HG03025 (cell line): Measurements from ENCODE around the gene GADD45GIP1.
"Not testable (repeated sequence)": the region's sequence is repeated elsewhere in the genome, so short reads cannot be mapped to it uniquely, and the experiment has no call there.

ENCODE experiments used
- ATAC-seq: cut with Tn5 transposase; IDR thresholded peaks from one replicate; pipeline ENCODE4 v1.9.1; 2021; ENCODE audit warnings: mild to moderate bottlenecking, moderate library complexity; ENCODE audit not compliant: unreplicated experiment, low FRiP score

Gene GADD45GIP1

GRCh38 chr19:12990431-12990830 lies 33.4 kb upstream of the GADD45GIP1 start:
- ATAC-seq, result no peak

GRCh38 chr19:12987781-12988180 lies 30.8 kb upstream of the GADD45GIP1 start:
- ATAC-seq, result no peak

GRCh38 chr19:12987190-12987589 lies 30.2 kb upstream of the GADD45GIP1 start:
- ATAC-seq, result no peak

DNA sequence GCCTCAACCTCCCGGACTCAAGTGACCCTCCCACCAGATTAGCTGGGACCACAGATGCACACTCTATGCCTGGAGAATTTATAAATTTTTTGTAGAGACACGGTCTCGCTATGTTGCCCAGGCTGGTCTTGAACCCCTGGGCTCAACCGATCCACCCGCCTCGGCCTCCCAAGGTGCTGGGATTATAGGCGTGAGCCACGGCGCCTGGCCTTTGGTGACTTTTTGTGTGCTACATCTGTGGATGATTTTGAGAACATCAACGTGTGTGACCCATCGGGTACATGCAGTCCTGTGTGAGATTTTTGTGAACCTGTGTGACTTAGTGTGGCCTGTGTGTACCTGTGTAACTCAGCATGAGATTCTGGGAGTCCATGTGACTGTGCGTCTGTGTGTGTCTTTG lies 29.7 kb upstream of the GADD45GIP1 start:
- no peak for ATAC-seq

DNA sequence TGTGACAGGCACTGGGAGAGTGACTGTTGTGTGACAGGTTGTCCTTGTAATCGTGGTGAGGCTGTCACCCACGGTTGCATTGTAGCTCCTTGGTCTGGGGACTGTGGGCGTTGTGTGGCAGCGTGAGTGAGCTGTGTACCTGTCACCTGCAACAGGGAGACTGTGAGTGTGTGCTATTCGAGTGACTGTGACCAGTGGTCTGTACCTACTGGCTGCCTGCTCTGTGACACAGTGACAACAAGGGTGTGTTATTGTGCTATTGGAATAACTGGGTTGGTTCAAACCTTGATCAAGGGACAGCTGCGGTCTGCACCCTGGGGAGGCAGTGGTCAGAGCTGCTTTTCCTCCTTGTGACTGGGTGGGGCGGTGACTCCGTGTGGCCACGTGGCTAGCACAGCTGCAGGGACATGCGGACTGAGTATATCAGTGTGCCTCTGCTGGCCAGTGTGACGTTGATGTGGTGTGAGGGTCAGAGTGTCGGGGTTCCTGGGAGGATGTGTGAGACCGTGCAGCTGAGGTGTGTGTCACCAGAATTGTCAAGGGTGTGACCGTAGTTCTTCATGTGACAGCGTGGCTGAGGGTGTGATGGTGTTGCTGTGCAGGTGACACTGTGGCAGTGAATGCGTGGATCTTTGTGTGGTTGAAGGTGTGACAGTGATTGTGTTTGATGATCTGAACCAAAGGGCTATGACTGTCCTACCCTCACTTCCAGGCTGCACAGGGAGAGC lies 28.2 kb upstream of the GADD45GIP1 start:
- no peak for ATAC-seq

GRCh38 chr19:12984683-12985048 lies 27.6 kb upstream of the GADD45GIP1 start:
- ATAC-seq, result no peak

DNA sequence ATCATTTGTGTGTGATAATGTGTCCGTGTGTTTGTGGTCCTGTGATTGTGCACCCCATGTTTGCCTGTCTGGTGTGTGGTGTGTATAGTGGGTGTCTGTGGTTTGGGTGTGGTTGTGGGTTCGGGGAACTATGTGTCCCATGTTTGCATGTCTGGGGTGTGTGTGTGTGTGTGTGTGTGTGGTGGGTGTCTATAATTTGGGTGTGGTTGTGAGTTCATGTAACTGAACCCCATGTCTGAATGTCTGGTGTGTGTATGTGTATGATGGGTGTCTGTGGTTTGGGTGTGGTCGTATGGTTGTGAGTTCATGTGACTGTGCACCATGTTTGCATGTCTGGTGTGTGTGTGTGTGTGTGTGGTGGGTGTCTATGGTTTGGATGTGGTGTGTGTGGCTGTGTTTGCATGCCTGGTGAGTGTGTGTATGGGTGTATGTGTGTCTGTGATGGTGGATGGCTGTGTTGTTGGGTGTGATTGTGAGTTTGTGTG lies 27.2 kb upstream of the GADD45GIP1 start:
- ATAC-seq, result no peak

DNA sequence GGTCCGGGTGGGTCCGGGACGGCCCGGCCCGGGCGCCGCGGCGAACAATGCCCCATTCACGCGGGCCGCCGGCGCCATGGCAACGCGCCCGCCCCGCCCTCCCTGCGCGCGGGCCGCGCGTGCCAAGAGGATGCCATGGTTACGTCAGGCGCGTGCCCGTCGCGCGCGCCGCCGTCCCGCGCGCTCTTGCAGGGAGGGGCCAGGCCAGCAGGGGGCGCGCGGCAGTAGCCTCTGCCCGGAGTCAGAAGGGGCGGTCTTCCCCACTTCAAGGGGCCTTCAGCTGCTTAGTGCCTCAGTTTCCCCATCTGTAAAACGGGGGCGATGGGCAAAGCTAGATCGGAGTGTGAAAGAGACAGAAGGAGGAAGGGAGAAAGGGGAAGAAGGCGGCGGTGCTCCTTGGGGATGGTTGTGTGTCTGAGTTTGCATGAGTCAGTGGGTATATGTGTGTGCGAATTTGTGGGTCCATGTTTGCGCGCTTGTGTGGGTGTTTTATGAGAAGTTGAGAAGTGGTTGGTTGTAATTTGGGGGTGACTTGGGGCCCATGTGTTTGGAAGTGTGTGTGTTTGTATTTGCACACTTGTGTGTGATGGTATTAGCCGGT lies 26.6 kb upstream of the GADD45GIP1 start:
- ATAC-seq, result no peak

- no peak for ATAC-seq
These were observed 26.1 kb upstream of the GADD45GIP1 start for GRCh38 chr19:12983091-12983490.

DNA sequence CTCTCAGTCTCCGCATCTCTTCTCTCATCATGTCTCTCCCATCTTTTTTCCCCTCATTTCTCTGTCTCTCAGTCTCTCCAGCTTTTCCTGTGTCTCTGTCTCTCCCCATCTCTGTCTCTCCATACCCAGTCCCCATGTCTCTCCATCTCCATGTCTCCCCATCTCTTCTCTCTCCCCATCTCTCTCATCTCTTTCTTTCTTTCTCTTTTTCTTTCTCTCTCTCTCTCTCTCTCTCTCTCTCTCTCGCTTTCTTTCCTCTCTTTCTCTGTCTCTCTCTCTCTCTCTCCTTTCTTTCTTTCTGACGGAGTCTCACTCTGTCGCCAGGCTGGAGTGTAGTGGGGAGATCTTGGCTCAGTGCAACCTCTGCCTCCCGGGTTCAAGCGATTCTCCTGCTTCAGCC lies 25.6 kb upstream of the GADD45GIP1 start:
- ATAC-seq, result no peak

GRCh38 chr19:12979974-12980373 lies 23.0 kb upstream of the GADD45GIP1 start:
- ATAC-seq, result no peak

- ATAC-seq, result not testable (repeated sequence)
These were observed 19.1 kb upstream of the GADD45GIP1 start for GRCh38 chr19:12976109-12976508.

DNA sequence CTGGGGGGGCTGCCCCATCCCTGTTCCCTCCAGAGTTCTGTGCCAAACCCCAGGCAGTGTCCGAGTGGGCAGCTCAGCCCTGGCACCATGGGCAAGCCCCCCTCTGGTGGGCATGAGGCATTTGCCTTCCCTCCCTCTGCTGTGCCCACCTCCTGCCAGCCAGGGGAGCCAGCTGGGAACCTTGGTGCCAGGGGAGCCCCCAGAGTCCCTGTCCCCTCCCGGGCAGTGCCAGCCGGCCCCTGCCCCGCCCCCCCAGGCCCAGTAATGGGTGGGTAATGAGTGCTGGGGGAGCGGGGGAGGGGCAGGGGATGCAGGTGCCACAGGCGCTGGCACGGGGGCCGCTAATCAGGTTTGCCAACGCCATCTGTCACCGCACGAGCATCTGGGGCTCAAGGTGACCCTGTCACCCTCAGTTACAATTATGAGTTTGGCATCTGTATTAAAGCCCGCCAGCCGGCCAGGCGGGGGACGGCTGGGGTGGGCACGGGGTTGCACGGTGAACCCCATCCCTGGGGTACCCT lies 18.3 kb upstream of the GADD45GIP1 start:
- no peak for ATAC-seq

DNA sequence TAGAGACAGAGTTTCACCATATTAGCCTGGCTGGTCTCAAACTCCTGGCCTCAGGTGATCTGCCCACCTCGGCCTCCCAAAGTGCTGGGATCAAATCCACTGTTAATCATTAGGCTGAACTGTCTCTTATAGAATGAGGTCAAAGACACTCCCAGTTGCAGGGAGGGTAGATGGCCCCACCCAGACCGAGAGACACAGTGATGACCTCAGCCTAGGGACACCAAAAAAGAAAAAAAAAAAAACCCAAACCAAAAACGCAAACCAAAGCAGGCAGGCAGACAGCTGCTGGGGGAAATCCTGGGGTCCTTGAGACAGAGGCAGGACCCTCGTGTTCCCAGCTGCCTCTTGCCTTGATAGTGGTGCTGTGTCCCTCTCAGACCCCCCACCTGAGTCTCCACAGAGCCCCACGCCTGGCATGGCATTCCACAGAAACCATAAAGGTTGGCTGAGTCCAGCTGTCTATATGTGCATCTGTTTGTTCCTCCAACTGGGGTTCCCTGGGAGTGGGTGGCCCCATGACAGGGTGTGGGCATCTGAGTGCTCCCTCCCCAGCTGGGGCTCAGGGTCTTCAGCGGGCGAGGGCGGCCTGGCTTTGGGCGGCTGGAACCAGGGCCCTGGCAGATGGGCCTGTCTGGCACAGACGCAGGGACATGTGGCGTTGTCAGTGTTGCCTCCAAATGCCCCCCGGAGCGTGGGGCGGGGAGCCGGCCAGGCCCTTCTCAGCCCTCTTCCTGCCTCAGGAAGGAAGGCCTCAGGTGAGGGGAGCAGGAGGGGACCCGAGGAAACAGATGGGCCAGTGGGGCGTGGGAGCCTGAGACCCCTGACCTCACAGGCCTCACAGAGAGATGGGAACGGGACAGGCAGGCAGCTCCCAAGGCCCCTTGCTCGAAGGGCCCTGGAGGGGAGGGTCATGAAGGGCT lies 17.5 kb upstream of the GADD45GIP1 start:
- ATAC-seq, result no peak

GRCh38 chr19:12973236-12973635 lies 16.2 kb upstream of the GADD45GIP1 start:
- ATAC-seq, result no peak

GRCh38 chr19:12970070-12970820 lies 13.2 kb upstream of the GADD45GIP1 start:
- no peak for ATAC-seq

DNA sequence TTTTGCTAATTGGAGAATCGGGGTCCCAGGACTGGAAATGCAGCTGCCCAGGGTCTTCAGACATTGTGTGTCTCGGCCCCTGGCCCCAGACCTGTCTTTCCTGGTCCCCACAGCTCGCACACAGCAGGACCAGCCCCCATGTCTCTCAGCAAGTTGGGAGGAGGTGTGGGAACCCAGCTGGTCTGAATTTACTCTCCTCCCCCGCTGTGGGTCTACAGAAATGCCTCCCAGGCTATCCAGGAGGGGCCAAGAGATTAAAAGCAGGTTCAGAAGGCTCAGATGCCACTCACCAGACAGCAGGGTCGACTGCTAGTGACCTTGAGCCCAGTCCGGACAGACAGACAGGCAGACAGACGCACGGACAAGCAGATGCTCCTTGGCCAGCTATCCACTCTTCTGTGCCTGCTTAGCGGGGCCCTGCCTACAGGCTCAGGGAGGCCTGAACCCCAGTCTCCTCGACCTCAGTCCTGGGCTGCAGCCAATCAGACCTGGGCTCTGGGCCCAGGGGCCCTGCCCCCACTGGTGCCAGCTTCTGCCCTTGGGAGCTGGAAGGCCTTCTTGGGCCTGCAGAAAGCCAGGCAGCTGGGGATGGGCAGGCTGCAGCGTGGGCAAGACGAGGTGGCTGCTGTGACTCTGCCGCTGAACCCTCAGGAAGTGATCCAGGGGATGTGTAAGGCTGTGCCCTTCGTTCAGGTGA lies 12.4 kb upstream of the GADD45GIP1 start, which contains the start of gene DAND5:
Gene DAND5, plus strand, starts transcription at position 285 of the 697 bp plus-strand sequence. Its CDS starts 85 bp downstream, at position 370.
- no peak for ATAC-seq

DNA sequence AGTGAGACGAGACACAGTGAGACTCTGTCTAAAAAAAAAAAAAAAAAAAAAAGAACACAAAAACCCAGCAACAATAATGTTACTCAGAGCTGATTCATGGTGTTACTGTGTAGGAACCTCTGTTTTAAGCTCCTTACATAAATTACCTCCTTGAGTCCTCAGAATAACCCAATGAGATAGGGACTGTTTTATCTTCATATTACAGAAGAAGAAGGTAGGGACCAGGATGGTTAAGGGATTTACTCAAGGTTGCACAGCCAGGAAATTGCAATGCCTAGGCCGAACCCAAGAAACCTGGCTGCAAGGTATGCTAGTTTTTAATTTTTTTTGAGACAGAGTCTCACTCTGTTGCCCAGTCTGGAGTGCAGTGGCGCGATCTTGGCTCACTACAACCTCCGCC lies 10.9 kb upstream of the GADD45GIP1 start:
- ATAC-seq, result no peak

- no peak for ATAC-seq
These were observed 8.8 kb upstream of the GADD45GIP1 start for GRCh38 chr19:12965812-12966135.
